Kidney (tissue), 14 donors: ENCODE data around the gene PCSK2. TPM values are rescaled to one million over a fixed set of nuclear protein-coding genes. Genes with fewer than 3 reads are reported as not detected.
A peak's percentile ranks its signal among the peaks of the same experiment; 100 is the strongest.

ENCODE experiments used
- DNase-seq, 5 donors: peaks; one replicate each; pipeline ENCODE4 v3.0.0-alpha.2; 2013 to 2020
- FAIRE-seq: peaks from 2 replicates; lab custom pipeline; 2012; peaks lifted over from hg19 to GRCh38; lab: Jason Lieb, UNC
- H3K27ac ChIP-seq, 2 donors: one replicate each; pipeline ENCODE4 v1.7.0; 2013; ENCODE audit warnings: low read depth in 2 of 2, low read length in 2 of 2, inconsistent platforms in 1 of 2
- H3K27me3 ChIP-seq: one replicate; pipeline ENCODE4 v1.7.1; 2013; ENCODE audit warnings: low read length, inconsistent platforms; ENCODE audit not compliant: control insufficient read depth, insufficient read depth
- H3K36me3 ChIP-seq, 3 donors: one replicate each; pipeline versions ENCODE4 v1.7.0 to v1.7.1; 2013; ENCODE audit warnings: low read length in 3 of 3, control low read depth in 1 of 3, inconsistent platforms in 1 of 3; ENCODE audit not compliant: insufficient read depth in 3 of 3, control insufficient read depth in 2 of 3
- H3K4me1 ChIP-seq, 3 donors: one replicate each; pipeline versions ENCODE4 v1.7.0 to v1.7.1; 2013; ENCODE audit warnings: low read length in 3 of 3, inconsistent platforms in 1 of 3, low read depth in 1 of 3; ENCODE audit not compliant: control insufficient read depth in 2 of 3, insufficient read depth in 2 of 3
- H3K4me3 ChIP-seq, 3 donors: one replicate each; pipeline versions ENCODE4 v1.7.0 to v1.8.1; 2013; ENCODE audit warnings: low read length in 3 of 3, control low read depth in 1 of 3, inconsistent platforms in 1 of 3
- H3K9ac ChIP-seq, 3 donors: one replicate each; pipeline versions ENCODE4 v1.7.0 to v1.7.1; 2013; ENCODE audit warnings: low read length in 3 of 3, control low read depth in 1 of 3, inconsistent platforms in 1 of 3
- H3K9me3 ChIP-seq, 3 donors: one replicate each; pipeline versions ENCODE4 v1.7.0 to v1.7.1; 2013; ENCODE audit warnings: low read length in 3 of 3, control low read depth in 1 of 3, inconsistent platforms in 1 of 3; ENCODE audit not compliant: control insufficient read depth in 2 of 3, insufficient read depth in 1 of 3
- intact Hi-C: fragments of 100-400 bp; cut with DNase I; formaldehyde crosslinking; loops from one replicate; pipeline ENCODE4 v1.11.1; 2022
- polyA plus RNA-seq: library from polyadenylated mRNA; stranded (reverse); fragments of 350-450 nt; fragmentation: Illumina TruSeq; extraction: RNeasy Lipid Tissue Mini Kit (QIAGEN cat#74804); gene quantifications from one replicate; pipeline ENCODE4 v1.2.3, GENCODE V29; 2014; ENCODE audit warnings: low read depth, low replicate concordance; ENCODE audit not compliant: insufficient read depth
- total RNA-seq: library from RNA; stranded (reverse); fragmentation: NEBNext Ultra II Directional; extraction: Animal tissue kit (Norgen Biotek cat#: 25700); gene quantifications from one replicate; pipeline ENCODE4 v1.2.1, GENCODE V29; 2021
- TF ChIP-seq, protein P1 (sequence below): IDR thresholded peaks from 3 replicates; pipeline ENCODE4 v1.5.1; 2012; ENCODE audit warnings: mild to moderate bottlenecking, moderate library complexity, borderline replicate concordance; ENCODE audit not compliant: insufficient read depth; ENCODE audit errors: extremely low read depth
- donor health status: control.
- donor health status: control.
- donor health status: control.
- donor health status: control.
- donor health status: control.
- donor health status: DM: yes; HTN: yes; CAD: no.
- donor health status: Normal renal cell carcinoma (clear cell type).

Gene PCSK2
- total and polyA plus RNA-seq, 2 donors from 2014 or later, result 0.22 to 0.54 TPM

DNA sequence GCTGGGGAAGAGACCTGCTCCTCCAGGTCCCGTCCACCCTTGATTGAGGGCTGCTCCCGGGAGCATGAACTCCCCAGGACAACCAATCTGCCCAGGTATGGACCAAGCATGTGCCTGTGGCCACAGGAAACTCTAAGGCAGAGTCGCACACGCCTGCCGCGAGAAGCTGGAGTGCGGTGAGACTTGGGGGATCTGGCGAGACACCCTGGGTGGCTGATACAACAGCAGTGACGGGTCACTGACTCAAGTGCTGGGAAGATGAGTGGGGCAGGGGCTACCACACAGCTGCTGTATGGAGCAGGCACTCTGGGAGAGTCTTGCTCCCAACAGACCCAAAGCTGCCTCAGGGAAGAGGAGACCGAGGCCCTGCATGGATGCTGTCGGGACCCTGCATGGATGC lies 264.2 kb downstream of the PCSK2 start:
- intact Hi-C loops, result no loop called here
- FAIRE-seq (no peak), DNase-seq (peak in 1 of 5 donors; percentile 9)
- H3K4me3 ChIP-seq, result no peak overlapping the region
- H3K27ac ChIP-seq, result no peak overlapping the region
- no peak overlapping the region for H3K9ac ChIP-seq
- TF ChIP-seq, protein P1, sequence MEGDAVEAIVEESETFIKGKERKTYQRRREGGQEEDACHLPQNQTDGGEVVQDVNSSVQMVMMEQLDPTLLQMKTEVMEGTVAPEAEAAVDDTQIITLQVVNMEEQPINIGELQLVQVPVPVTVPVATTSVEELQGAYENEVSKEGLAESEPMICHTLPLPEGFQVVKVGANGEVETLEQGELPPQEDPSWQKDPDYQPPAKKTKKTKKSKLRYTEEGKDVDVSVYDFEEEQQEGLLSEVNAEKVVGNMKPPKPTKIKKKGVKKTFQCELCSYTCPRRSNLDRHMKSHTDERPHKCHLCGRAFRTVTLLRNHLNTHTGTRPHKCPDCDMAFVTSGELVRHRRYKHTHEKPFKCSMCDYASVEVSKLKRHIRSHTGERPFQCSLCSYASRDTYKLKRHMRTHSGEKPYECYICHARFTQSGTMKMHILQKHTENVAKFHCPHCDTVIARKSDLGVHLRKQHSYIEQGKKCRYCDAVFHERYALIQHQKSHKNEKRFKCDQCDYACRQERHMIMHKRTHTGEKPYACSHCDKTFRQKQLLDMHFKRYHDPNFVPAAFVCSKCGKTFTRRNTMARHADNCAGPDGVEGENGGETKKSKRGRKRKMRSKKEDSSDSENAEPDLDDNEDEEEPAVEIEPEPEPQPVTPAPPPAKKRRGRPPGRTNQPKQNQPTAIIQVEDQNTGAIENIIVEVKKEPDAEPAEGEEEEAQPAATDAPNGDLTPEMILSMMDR, result no peak
- H3K36me3 ChIP-seq, result no peaks in the 10 kb centered on the region
- H3K27me3 ChIP-seq, result no peaks in the 10 kb centered on the region
- no peaks in the 10 kb centered on the region for H3K9me3 ChIP-seq
- no peaks in the 10 kb centered on the region for H3K4me1 ChIP-seq

DNA sequence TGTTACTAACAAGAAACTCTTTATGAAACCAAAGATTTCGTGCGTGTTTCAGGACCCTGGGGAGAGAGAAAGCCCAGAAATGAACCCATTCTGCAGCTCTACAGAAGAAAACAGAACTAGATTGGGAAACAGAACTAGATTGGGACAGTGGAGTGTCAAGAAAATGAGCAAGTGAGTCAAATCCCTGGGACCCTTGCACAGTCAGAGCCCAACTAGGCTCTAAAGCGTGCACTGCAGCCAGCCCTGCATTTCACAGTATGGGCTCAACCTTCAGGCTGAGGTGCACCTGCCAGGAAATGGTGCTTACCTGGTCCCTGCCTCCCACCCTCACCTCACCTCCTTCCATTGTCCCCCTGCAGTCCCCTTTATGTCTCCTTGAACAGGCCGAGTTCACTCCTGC lies 264.6 kb downstream of the PCSK2 start:
- Histone ChIP-seq H3K4me3 (no peak overlapping the region), H3K9me3 (no peaks in the 10 kb centered on the region), H3K36me3 (no peaks in the 10 kb centered on the region), H3K9ac (no peak overlapping the region), H3K27me3 (no peaks in the 10 kb centered on the region), H3K27ac (no peak overlapping the region), H3K4me1 (no peaks in the 10 kb centered on the region)
- DNase-seq, result peak in 1 of 5 donors; percentile 1
- no peak for FAIRE-seq
- intact Hi-C loops, result no loop called here
- TF ChIP-seq, protein P1, result no peak

DNA sequence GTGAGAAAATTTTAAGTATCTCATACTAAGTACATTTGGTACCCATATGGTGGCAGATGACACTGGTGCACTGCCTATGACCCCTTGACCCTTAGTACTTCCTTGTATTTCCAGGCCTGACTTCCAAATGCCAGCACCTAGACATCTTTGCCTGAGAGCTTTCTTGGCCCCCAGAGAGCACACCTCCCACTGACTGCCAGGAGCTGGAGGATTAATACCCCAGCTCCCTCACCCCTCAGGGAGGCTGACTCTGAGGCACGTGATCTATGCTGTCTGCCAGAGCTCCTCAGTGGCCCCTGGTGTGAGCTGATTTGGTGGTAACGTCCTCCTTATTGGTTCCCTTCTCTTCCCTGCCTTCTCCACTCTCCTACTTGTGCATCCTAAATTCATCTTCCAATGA lies 266.3 kb downstream of the PCSK2 start:
- Histone ChIP-seq H3K9me3 (no peaks in the 10 kb centered on the region), H3K4me1 (no peaks in the 10 kb centered on the region), H3K27ac (no peak overlapping the region), H3K9ac (no peak overlapping the region), H3K36me3 (no peaks in the 10 kb centered on the region), H3K27me3 (no peaks in the 10 kb centered on the region), H3K4me3 (no peak overlapping the region)
- TF ChIP-seq, protein P1, result no peak
- DNase-seq (no peak), FAIRE-seq (no peak)
- intact Hi-C loops, result no loop called here

DNA sequence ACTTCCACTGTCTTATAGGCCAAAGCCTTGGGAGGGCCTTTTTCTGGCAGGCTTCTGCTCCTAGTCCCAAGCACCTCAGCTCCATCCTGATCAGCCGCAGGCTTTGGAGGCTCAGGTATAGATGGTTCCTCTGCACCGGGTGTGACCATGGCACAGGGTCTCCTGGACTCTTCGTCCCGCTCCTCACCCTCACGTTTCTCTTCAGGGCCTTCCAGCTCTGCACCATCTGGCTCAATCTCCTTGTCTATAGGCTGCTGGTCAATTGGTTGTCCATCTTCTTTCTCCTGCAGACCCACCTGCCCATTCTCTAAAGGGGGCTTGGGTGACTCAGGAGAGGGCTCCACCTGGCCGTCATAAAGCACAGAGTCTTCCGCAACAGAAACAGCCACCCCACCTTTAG lies 267.4 kb downstream of the PCSK2 start:
- H3K36me3 ChIP-seq, result no peaks in the 10 kb centered on the region
- H3K9me3 ChIP-seq, result no peaks in the 10 kb centered on the region
- DNase-seq (no peak), FAIRE-seq (no peak)
- no peak overlapping the region for H3K27ac ChIP-seq
- H3K4me1 ChIP-seq, result no peaks in the 10 kb centered on the region
- intact Hi-C loops, result no loop called here
- H3K4me3 ChIP-seq, result no peak overlapping the region
- no peaks in the 10 kb centered on the region for H3K27me3 ChIP-seq
- TF ChIP-seq, protein P1, result no peak
- no peak overlapping the region for H3K9ac ChIP-seq
